Measurements from ENCODE around the gene ARHGEF17.

The ARHGEF17 gene

DNA sequence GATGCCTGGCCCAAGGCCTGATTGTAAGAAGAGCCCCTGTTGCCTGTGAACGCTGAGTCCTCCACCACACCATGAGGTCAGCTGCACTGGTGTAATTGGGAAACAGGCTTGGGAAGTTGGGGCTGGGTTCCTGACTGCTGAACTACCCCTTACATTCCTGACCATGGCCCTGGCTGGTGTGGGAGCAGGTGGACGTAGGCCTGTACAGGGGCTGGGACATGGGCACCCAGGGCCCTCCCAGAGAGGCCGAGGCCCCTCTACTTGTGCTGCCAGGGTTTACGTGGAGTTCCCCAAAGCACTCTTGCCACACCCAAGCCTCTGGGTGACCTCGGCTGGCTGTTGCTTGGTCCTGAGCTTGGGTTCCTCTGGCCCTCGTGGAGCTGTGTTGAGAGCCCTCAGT is 73.5 kb downstream of the ARHGEF17 start:
- peak; percentile 26 to 45 for DNase-seq
- no peak for TF ChIP-seq GATA1 (IDR thresholded peaks at IDR 0.05; ENCODE audit: low read depth, low read length)
- no peak for TF ChIP-seq POLR2A (IDR thresholded peaks at IDR 0.05; ENCODE audit: low read length)

DNA sequence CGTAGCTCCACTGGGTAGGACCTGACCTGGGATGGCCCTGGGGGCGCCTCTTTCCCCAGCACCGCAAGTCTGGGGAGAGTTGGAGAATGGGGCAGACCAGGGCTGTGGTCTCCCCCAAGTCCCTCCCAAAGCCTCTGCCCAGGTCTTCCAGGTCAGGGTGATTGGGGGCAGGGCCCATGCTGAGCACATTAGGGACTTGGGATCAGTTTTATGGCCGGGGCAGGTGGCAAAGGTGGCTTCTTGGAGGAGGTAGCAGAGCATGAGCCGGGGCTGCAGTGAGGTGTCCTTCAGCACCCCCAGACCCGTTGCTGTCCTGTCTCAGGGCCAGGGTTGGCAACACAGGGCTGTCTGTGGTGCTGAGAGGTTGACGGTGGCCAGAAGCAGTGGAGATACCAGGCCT is 74.1 kb downstream of the ARHGEF17 start:
- no peak for DNase-seq
- no peak for TF ChIP-seq POLR2A (IDR thresholded peaks at IDR 0.05; ENCODE audit: low read length)
- TF ChIP-seq GATA1 (IDR thresholded peaks at IDR 0.05; ENCODE audit: low read depth, low read length): no peak

DNA sequence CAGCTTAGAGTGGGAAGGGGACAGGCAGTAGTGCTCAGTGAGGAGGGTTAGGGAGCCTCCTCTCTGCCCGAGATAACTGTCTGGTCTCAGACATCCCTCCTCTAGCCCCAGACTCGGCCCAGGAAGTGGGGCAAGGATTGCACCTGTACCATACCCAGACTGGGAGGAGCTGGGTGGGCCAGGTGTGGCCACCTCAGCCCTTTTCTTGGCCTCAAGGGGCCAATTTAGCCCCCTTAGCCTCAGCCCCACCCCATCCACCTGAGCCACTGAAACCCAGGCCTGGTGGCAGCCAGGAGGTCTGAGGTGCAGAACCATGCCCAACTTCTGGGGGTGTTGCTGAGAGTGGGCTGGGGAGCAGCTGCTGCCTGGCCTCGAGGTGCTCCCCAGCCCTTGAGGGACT is 74.7 kb downstream of the ARHGEF17 start:
- no peak for TF ChIP-seq GATA1 (IDR thresholded peaks at IDR 0.05; ENCODE audit: low read depth, low read length)
- TF ChIP-seq POLR2A (IDR thresholded peaks at IDR 0.05; ENCODE audit: low read length): no peak
- DNase-seq: no peak

DNA sequence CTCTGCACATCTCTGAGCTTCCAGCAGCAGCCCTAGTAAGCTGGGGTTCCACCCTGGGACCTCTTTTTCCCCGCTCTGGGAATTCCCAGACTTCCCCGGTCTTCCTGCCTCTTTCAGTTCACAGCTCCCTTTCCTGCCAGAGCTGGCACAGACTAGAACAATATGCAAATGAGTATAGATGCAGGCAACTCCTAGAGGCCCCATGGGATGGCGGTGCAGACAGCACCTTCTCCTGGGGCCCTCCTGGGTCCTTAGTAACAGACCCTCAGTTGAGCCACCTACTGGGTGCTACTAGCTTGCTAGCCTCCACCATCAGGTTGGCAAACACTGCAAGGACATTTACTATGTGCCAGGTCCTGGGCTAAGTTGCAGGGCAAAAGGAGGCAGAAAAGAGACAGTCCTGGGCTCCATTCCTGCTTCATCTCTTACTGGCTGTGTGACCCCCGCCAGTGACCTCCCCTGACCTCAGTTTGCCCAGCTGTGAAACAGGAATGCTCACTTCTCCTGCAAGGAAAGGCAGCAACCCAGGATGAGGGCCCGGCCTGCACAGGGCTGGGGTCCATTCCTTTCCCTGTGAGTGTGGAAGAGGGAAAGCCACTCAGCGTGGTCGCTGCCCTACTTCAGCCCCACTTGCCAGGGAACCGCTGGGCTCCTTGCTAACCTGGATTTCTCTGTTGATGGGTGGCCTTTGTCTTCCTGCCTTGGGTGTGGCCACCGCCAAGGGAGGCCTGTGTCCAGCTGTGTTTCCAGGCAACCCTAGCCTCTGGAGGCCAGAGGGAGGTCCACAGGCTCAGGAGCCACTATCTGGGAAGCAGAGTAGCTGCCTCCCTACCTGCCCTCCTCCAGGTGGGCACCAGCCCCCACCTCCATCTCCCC is 75.4 kb downstream of the ARHGEF17 start:
- TF ChIP-seq GATA1 (IDR thresholded peaks at IDR 0.05; ENCODE audit: low read depth, low read length) (no peak), POLR2A (IDR thresholded peaks at IDR 0.05; ENCODE audit: low read length) (no peak)
- DNase-seq: peak; percentile 18 to 22

DNA sequence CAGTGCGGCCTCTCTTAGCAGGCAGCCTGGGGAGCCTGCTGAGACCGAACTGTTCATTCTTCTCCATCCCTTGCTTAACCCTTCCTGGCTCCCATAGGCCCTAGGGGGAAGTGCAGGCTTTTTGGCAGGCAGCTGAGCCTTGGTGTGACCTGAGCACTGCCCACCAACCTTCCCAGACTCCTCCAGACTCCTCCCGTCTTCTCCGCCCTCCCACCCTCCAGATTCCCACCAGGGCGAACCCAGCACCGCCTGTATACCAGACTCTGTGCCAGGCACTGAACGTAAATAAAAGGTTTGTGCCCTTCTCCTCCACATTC is 76.0 kb downstream of the ARHGEF17 start:
- TF ChIP-seq GATA1 (IDR thresholded peaks at IDR 0.05; ENCODE audit: low read depth, low read length) (no peak), POLR2A (IDR thresholded peaks at IDR 0.05; ENCODE audit: low read length) (no peak)
- DNase-seq: no peak

DNA sequence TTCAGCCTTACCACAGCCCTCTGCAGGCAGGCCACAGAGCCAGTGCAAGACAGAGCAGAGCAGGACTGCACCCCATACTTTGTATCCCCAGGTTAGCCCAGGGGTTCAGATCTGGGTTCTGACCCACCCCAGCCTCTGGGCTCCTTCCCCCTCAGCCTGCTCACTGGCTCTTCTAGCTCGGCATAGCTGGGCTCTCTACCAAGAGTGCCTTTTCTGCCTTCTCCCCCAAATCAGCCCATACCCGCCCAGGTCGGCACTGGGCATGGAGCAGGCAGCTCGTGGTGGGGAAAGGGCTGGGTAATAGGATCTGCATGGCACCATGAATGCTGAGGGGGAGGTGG is 76.4 kb downstream of the ARHGEF17 start:
- no peak for DNase-seq
- TF ChIP-seq GATA1 (IDR thresholded peaks at IDR 0.05; ENCODE audit: low read depth, low read length): no peak

DNA sequence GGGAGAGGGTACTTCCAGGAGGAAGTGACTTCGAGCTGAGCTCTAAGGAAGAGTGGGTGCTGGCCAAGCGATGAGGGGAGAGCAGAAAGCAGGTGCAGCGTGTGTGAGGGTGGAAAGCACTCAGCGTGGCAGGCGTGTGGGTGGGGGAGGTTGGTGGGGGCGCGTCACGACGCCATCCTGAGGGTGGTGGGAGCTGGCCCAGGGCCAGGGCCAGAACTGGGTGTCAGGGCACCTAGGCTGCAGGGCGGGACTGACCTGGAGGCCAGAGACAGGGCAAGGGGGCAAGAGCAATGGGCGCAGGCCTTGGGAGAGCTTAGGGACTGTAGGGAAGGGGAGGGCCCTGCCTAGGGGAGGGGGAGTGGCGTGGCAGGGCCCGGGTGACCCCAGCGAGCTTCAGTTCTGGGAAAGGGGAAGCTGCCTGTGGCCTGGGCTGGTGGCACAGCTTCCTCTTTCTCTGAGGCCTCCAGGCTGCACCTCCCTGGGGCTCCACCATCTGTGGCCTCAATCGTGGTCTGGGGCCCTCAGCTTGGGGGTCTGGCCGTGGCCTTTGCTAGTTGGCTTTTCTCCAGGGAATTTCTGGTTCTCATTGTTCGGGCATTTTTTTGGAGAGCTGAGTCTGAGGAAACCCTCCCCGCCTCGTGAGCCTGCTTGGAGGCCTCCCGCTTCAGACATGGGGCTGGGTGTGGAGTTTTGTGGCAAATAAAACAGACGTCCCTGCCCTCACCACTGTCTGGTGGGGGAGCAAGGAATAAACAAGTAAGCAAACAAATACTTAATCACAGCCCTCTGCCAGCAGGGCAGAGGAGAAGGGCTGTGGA is 77.0 kb downstream of the ARHGEF17 start:
- TF ChIP-seq POLR2A (IDR thresholded peaks at IDR 0.05; ENCODE audit: low read length): no peak
- no peak for TF ChIP-seq GATA1 (IDR thresholded peaks at IDR 0.05; ENCODE audit: low read depth, low read length)

DNA sequence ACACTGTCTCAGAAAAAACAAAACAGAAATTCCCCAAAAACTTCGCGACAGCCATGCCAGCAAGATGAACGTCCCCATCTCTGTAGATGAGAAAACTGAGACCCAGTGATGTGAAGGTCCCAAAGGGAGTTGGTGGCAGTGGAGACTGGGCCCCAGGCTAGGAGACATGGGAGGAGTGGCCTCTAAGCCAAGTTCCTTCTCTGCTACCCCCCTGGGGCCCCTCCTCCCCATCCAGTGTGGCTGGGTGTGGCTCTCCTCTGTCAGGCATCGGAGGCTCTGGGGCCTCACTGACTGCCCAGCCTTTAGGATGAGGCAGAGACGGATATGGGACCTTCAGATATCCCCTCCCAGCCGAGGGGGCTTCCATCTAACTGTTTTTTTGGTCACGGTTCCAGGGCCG is 77.9 kb downstream of the ARHGEF17 start:
- TF ChIP-seq POLR2A (IDR thresholded peaks at IDR 0.05; ENCODE audit: low read length): no peak
- no peak for TF ChIP-seq GATA1 (IDR thresholded peaks at IDR 0.05; ENCODE audit: low read depth, low read length)
- DNase-seq: peak; percentile 82 to 86

More for the DNA sequence above, 77.0 kb downstream of the ARHGEF17 start:
- DNase-seq: peak; percentile 35 to 54

DNA sequence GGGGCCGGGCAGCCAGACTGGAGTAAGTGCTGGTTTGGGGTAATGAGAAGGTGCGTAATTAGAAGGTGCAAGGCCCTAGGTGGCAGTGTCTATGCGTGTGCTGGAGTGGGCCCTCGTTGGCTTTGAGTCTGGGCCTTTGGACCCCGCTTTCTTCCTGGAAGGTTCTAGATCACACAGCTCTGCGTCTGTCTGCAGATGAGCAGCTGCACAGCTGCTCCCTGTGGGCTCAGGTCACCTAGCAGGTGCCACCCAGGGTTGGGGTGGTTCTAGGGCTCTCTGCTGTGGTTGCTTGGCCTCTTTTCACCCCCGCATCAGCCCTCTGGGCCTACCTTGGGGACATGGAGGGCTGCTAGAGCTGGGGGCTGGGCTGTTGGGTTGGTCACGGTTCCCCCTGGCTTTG is 78.5 kb downstream of the ARHGEF17 start:
- no peak for DNase-seq
- no peak for TF ChIP-seq GATA1 (IDR thresholded peaks at IDR 0.05; ENCODE audit: low read depth, low read length)
- TF ChIP-seq POLR2A (IDR thresholded peaks at IDR 0.05; ENCODE audit: low read length): no peak

DNA sequence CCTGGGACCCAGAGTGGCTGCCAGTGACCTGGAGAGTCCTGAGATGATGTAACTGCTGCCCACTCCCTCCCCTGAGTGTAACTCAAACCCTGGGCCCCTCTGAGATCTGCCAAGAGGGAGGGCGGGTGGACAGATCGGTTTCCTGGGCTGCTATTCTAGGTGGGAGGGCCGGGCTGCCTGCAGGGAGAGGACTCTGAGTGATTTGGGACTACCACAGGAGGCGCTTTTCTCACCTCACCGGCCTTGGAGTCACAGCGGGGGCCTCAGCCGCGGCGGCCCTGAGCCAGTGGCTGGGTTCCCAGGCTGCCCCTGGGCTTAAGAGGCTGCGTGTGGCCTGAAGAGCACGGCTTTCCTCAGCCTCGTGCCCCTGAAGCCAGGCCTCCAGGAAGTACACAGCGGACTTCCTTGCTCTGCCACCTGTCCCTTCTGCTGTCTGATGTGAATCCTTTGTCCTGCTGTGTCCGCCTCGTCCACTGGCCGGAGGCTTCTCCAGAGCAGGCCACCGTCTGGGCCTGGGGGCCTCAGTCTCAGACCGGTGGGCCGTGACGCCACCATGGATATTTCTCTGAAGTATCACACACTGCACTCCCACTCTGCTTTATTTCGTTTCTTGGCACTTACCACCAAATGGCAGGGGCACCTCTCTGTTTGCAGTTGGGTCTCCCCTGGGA is 79.7 kb downstream of the ARHGEF17 start:
- DNase-seq: peak; percentile 46 to 65
- TF ChIP-seq GATA1 (IDR thresholded peaks at IDR 0.05; ENCODE audit: low read depth, low read length): no peak
- no peak for TF ChIP-seq POLR2A (IDR thresholded peaks at IDR 0.05; ENCODE audit: low read length)

DNA sequence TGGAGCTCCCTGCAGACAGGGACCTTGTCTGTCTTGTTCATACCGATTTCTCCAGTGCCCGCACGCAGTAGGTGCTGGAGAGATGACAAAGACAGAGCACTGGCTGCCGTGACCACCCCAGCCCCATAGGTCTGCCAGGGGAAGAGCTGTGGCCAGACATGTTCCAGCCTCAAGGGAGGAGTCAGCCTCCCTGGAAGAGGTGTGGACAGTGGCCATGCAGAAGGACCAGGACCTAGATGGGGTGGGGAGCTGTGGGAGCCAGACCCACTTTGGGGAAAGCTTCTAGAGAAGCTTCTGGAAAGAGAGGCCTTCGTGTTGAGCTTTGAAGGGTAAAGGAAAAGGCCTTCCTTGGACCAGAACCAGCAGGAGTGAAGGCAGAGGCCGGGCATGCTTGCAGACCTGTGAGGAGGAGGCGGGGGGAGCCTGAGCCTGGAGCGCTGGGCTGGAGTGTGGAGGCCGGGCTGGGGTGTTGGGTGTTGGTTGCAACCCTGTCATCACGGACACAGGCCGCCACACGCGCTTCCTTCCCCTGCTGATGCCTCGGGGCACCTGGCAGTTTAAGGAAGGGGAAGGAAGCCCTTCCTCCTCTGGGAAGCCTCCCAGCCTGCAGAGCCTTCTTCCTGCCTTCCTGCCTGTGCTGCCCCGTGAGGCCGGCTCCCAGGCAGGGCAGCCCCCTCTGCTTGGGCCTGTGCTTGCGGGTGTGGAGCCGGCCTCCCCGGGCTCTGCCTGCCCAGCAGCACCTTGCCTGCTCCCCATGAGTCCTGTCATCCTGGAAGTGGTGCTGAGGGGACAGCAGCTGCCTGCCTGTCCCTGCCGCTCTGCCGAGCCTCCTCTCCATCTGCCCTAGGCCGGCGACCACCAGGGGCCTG is 80.4 kb downstream of the ARHGEF17 start:
- DNase-seq: peak in 1 of 2 experiments; percentile 26

DNA sequence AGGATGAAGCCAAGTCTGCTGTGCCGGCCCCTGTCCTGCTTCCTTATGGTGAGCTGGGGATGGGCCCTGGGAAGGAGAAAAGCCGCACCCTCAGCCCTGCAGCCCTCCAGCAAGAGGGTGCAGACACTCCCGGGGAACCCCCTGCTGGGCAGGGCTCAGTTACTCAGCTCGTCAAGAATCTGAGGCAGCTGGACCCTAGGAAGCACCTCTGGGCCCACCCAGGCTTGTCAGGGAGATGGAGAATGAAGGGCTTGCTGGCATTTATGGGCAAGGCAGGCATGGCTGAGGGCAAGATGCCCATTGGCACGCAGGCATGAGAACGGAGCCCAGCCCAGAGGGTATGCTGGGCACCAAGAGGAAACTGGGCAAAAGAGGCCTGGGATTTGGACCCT is 81.1 kb downstream of the ARHGEF17 start:
- no peak for DNase-seq
- TF ChIP-seq GATA1 (IDR thresholded peaks at IDR 0.05; ENCODE audit: low read depth, low read length) (no peak), POLR2A (IDR thresholded peaks at IDR 0.05; ENCODE audit: low read length) (no peak)

More for the DNA sequence above, 80.4 kb downstream of the ARHGEF17 start:
- TF ChIP-seq POLR2A (IDR thresholded peaks at IDR 0.05; ENCODE audit: low read length): no peak
- no peak for TF ChIP-seq GATA1 (IDR thresholded peaks at IDR 0.05; ENCODE audit: low read depth, low read length)

DNA sequence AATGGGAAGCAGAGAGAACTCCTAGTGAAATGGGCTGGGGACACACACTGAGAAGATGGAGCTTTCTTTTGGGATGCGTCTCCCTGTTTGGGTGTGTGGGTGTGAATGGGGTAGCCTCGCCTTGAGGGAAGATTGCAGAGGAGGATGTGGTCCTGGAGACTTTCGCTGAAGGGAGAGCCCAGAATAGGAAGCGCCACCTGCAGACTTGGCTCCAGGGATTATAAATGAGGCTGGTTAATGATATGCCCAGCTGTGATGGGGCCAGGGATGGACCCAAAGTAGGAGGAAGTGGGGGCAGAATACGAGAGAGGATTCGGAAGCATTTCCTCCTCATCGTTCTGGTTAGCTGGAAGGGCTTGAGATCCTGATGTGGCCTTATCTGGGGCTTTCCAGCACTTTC is 81.8 kb downstream of the ARHGEF17 start:
- TF ChIP-seq POLR2A (IDR thresholded peaks at IDR 0.05; ENCODE audit: low read length) (no peak), GATA1 (IDR thresholded peaks at IDR 0.05; ENCODE audit: low read depth, low read length) (no peak)
- no peak for DNase-seq

Measured in erythroblast (primary cell).